Stimulated activated naive CD8-positive, alpha-beta T cell treated with anti-CD3 and anti-CD28 coated beads, Interleukin-15, amount 100 ng/mL, for 72 hours (primary cell): Measurements from ENCODE around the gene METTL4.
"Not testable (repeated sequence)": the region's sequence is repeated elsewhere in the genome, so short reads cannot be mapped to it uniquely, and the experiment has no call there.

Experiments
- ATAC-seq: fragments of 150-1000 bp; cut with Tn5 transposase; 2 replicates; pipeline ENCODE4 v1.10.0; 2021; ENCODE audit warnings: mild to moderate bottlenecking, moderate library complexity
- DNase-seq, 2 donors: peaks; one replicate each; pipeline ENCODE4 v3.0.0; 2021 to 2022
- H3K27ac Mint-ChIP-seq, 2 donors: one replicate each; pipeline ENCODE4 v1.8.0; 2022; ENCODE audit warnings: mild to moderate bottlenecking in 2 of 2, mixed read lengths in 2 of 2, moderate library complexity in 2 of 2
- H3K27me3 Mint-ChIP-seq: one replicate; pipeline ENCODE4 v1.8.0; 2022; ENCODE audit warnings: mixed read lengths
- H3K4me1 Mint-ChIP-seq: one replicate; pipeline ENCODE4 v1.8.0; 2022; ENCODE audit warnings: mild to moderate bottlenecking, mixed read lengths
- H3K4me3 Mint-ChIP-seq, 2 donors: one replicate each; pipeline ENCODE4 v1.8.0; 2022; ENCODE audit warnings: mild to moderate bottlenecking in 2 of 2, mixed read lengths in 2 of 2, moderate library complexity in 1 of 2
- H3K9me3 Mint-ChIP-seq, 2 donors: one replicate each; pipeline ENCODE4 v1.8.0; 2022; ENCODE audit warnings: mixed read lengths in 2 of 2

Gene METTL4

DNA sequence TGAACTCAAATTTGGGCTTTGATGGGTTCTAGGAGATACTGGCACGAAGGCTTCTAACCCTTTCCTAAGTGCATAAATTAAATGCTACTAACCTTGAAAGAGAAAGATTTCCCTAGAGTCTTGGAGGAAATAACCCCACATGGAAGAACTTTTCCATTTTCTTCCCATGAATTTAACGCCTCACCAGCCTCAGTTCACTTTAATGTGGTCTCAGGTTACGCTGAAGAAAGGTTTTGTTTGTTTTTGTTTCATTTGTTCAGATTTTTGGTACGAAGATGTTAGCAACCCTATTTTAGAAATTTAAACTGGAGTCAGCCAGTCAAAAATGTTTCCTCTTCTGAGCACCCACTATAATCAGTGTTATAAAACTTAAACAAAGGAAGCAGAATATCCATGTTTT, 30.7 kb downstream of the METTL4 start:
- Mint-ChIP-seq H3K9me3 (no peaks in the 10 kb centered on the region), H3K4me3 (no peak overlapping the region), H3K4me1 (no peaks in the 10 kb centered on the region), H3K27me3 (no peaks in the 10 kb centered on the region), H3K27ac (no peak overlapping the region)
- ATAC-seq = no peak
- no peak for DNase-seq

DNA sequence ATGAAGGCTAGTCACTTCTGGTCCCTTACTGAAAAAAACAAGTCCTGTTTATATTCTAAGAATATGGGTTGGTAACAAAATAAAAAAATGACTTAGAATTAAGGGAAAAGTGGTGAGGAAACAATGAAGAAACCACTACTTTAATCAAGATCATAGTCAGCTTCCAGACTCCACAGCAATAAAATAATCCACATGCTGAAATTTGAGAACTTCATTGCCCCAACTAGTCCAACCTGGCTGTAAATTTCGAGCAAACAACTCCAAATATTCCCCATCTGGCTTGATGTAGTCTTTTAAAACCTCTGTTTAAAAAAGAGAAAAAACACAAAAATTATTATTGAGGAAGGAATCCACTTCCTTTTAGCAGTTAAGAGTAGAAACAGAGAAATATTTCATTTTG, 32.5 kb downstream of the METTL4 start:
- no peak for ATAC-seq
- no peak overlapping the region for H3K4me3 Mint-ChIP-seq
- no peak overlapping the region for H3K27ac Mint-ChIP-seq
- no peaks in the 10 kb centered on the region for H3K27me3 Mint-ChIP-seq
- H3K9me3 Mint-ChIP-seq = no peaks in the 10 kb centered on the region
- DNase-seq = no peak
- H3K4me1 Mint-ChIP-seq = no peaks in the 10 kb centered on the region

DNA sequence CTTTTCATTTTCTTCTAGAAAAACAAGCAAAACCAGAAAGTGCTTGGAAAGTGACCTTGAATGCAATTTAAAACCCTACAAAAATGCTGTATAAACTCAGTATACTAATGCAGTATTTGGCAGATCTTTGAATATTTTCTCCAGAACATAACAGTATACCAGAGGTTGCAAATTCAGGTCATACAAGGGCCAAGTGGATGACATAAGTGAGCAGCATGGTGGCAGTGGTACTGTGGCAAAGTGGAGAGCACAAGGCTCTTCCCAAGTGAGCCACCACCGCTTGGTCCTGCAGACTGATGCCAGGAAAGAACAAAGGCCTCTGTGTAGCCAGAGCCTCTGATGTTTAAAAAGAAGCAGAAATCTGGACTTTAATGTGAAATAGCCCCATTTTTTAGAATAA, 33.1 kb downstream of the METTL4 start:
- H3K4me1 Mint-ChIP-seq = no peaks in the 10 kb centered on the region
- ATAC-seq (no peak), DNase-seq (no peak)
- H3K9me3 Mint-ChIP-seq = no peaks in the 10 kb centered on the region
- no peak overlapping the region for H3K27ac Mint-ChIP-seq
- H3K27me3 Mint-ChIP-seq = no peaks in the 10 kb centered on the region
- H3K4me3 Mint-ChIP-seq = no peak overlapping the region

DNA sequence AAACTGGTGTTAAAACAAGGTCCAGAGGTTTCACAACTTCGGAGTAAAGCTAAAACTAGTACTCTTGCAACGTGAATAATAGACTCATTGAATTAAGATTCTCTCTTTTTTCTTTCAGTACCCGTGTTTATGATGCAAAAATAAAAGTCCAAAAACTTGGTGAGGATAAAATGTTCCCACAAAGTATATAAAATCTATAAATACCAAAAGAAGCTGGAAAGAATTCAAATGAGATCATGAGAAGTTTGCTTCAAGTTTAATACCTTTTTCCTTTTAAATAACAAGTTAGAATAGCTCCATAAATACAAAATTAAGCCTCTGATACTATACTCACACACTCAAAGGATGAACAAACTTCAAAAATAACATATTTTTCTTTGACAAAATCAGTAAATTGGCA, 34.0 kb downstream of the METTL4 start:
- Mint-ChIP-seq H3K27me3 (no peaks in the 10 kb centered on the region), H3K9me3 (no peaks in the 10 kb centered on the region), H3K4me1 (no peaks in the 10 kb centered on the region), H3K4me3 (no peak overlapping the region), H3K27ac (no peak overlapping the region)
- ATAC-seq = no peak
- DNase-seq = no peak

DNA sequence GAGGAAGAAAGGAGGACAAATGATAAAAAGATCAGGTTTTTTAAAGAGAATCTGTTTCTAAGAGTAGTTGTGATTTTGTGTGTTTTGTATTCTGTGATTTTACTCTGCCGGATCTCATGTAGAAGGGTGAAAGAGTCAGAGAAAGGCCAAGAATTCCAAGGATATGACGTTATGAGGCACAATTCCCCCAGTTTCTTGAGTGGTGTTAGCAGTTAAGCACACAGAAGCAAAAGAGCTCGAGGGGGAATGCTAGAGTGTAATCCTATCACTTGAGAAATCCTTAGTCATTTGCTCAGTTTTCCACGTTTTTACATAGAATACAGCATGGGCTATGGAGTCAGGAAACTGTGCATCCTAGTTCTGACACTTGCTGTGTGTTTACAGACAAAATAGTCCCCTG, 34.8 kb downstream of the METTL4 start:
- Mint-ChIP-seq H3K9me3 (no peaks in the 10 kb centered on the region), H3K4me1 (no peaks in the 10 kb centered on the region), H3K27me3 (no peaks in the 10 kb centered on the region), H3K27ac (no peak overlapping the region), H3K4me3 (no peak overlapping the region)
- ATAC-seq (no peak), DNase-seq (no peak)

DNA sequence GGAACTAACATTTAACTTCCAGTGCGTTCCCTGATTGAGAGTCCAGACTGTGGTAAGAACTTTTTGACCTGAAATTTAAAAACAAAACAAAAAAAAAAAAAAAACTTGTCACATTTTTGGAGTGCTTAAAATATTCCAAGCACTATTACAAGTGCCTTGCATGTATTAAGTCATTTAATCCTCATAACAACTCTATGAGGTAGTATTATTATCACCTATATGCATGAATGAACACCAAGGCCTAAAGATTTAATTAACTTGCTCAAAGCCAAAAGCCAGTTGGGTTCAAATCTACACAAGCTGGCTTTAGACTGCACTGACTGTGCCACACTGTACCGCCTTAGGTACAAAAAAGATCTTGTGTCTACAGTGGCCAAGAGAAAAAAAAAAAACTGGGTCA, 35.2 kb downstream of the METTL4 start:
- Mint-ChIP-seq H3K9me3 (no peaks in the 10 kb centered on the region), H3K4me1 (no peaks in the 10 kb centered on the region), H3K4me3 (no peak overlapping the region), H3K27ac (no peak overlapping the region), H3K27me3 (no peaks in the 10 kb centered on the region)
- no peak for ATAC-seq
- DNase-seq = no peak

DNA sequence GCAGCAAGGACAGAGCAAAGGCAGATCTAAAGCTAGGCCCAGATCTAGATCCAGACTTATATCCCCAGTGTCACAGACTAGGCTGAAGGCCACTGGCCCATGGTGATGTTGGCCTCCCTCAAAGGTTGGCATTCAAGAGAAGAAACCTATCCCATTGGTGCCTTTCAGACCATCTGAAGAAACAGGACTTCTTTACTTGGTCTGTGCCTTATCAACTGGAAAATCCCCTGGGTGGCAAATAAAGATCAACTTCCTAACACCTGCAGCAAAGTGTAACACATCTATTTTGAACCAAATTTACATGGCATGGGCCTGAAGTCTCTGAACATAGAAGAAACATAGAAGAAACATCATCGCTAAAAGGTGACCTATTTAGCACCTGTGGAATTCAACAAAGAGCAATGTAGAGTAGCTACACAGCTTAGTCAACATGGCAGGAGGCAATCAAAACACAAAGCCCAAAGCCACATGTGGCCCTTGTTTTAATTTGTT, 35.8 kb downstream of the METTL4 start:
- ATAC-seq (no peak), DNase-seq (no peak)
- Mint-ChIP-seq H3K4me3 (no peak overlapping the region), H3K9me3 (no peaks in the 10 kb centered on the region), H3K27ac (no peak overlapping the region), H3K4me1 (no peaks in the 10 kb centered on the region), H3K27me3 (no peaks in the 10 kb centered on the region)

DNA sequence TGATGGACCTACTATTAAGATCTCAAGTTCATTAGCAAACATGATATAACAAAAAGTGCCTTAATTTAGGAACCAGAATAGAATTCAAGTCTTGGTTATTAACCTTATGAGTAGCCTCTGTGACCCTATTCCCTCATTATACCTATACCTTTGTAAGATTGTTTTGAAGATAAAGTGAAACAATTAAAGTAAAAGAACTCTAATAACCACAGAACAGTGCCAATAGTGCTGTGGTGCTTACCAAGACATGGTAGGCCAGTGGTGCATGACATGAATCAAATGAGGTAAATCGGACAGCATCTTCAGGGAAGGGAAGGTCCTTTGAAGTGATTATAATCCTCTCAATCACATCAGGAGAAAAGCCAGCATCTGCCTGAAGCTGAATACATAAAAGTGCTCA, 36.4 kb downstream of the METTL4 start:
- Mint-ChIP-seq H3K27me3 (no peaks in the 10 kb centered on the region), H3K9me3 (no peaks in the 10 kb centered on the region), H3K4me3 (no peak overlapping the region), H3K4me1 (no peaks in the 10 kb centered on the region), H3K27ac (no peak overlapping the region)
- ATAC-seq (no peak), DNase-seq (no peak)

DNA sequence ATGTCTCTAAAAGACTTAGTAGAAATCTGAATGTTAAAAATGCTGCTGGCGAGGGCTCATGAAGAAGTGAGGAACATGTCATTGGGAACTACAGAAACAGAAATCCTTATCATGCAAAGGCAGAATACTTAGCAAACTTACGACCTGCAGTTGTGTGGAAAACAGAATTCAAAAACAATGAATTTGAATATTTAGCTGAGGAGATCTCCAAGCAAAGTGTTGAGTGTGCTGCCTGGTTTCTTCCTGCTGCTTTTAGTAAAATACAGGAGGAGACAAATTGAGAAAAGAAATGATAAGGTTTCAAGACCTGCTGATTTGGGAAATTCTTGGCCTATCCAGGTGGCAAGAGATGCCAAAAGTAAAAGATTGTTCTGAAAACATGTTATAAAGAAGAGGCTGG, 38.5 kb downstream of the METTL4 start:
- H3K9me3 Mint-ChIP-seq = no peaks in the 10 kb centered on the region
- DNase-seq (no peak), ATAC-seq (no peak)
- no peaks in the 10 kb centered on the region for H3K4me1 Mint-ChIP-seq
- H3K27me3 Mint-ChIP-seq = no peaks in the 10 kb centered on the region
- no peak overlapping the region for H3K4me3 Mint-ChIP-seq
- H3K27ac Mint-ChIP-seq = peak overlapping the region in 1 of 2 donors; percentile 15

DNA sequence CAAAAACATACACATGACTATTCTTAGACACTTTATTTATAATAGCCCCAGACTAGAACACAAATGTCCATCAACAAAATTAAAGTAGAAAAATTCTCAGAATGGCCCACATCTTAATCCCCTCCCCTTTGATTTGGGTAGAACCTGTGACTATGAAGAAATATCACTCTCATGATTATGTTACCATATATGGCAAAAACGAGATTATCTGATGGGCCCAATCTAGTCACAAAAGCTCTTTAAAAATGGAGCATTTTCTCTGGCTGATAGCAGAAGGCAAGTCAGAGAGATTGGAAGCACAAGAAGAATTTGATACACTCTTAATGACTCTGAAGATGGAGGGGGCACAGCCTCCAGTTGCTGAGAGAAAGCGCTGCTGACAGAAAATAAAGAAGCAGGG, 39.6 kb downstream of the METTL4 start:
- Mint-ChIP-seq H3K4me1 (no peaks in the 10 kb centered on the region), H3K4me3 (no peak overlapping the region), H3K27me3 (no peaks in the 10 kb centered on the region), H3K9me3 (no peaks in the 10 kb centered on the region), H3K27ac (no peak overlapping the region)
- DNase-seq (no peak), ATAC-seq (no peak)

DNA sequence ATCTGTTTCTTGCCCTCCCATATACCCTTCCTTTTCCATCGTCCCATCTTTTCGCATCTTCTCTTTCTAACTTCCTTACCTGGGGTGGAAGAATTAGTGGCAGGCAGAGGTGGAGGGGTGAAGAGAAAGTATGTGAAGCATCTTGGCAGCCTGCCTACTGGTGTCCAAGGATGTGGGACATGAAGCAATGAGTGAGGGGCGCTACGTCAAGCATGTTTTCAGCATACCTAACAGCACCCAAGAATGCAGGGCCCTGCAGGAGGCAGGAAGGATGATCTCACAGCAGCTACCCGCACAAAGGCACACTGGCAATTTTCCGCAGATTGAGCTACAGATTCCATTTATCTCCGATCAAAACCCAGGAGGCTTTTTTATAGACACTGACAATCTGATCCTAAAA, 42.2 kb downstream of the METTL4 start:
- Mint-ChIP-seq H3K9me3 (no peaks in the 10 kb centered on the region), H3K27ac (no peak overlapping the region), H3K4me1 (no peaks in the 10 kb centered on the region), H3K4me3 (no peak overlapping the region), H3K27me3 (no peaks in the 10 kb centered on the region)
- no peak for ATAC-seq
- no peak for DNase-seq

DNA sequence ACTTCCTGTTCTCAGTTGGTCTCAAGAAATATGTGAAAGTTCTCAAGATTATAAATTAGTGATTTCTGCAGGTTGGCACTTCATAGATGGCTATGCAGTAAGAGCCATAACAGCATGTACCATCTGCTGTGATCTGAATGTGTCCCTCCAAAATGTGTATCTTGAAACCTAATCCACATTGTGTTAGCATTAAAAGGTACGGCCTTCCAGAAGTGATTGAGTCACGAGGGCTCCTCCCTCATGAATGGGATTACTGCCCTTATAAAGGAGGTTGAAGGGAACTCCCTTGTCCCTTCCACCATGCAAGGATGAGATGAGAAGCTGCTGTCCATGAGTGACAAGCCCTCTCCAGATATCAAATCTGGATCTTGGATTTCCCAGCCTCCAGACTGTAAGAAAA, 45.0 kb downstream of the METTL4 start:
- ATAC-seq (no peak), DNase-seq (no peak)
- H3K27me3 Mint-ChIP-seq = no peaks in the 10 kb centered on the region
- no peak overlapping the region for H3K4me3 Mint-ChIP-seq
- H3K9me3 Mint-ChIP-seq = no peaks in the 10 kb centered on the region
- H3K4me1 Mint-ChIP-seq = peaks cover 5% of the 10 kb centered on the region
- H3K27ac Mint-ChIP-seq = no peak overlapping the region

DNA sequence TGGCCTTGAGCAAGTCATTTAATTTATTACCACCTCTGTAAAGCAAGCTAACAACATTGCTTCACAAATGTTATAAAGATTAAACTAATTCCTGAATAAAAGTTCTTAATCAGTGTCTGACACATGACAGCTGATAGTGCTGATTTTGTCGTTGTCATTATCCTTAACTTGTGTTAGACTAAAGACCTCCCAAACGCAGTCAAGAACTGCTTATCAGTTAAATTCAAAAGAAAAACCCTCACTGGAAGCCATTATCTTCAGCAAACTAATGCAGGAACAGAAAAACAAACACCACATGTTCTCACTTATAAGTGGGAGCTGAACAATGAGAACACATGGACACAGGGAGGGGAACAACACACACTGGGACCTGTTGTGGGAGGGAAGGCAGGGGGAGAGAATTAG, 46.5 kb downstream of the METTL4 start:
- H3K27me3 Mint-ChIP-seq, ATAC-seq, H3K4me1 Mint-ChIP-seq, H3K27ac Mint-ChIP-seq, H3K4me3 Mint-ChIP-seq, DNase-seq, H3K9me3 Mint-ChIP-seq: not testable (repeated sequence)

DNA sequence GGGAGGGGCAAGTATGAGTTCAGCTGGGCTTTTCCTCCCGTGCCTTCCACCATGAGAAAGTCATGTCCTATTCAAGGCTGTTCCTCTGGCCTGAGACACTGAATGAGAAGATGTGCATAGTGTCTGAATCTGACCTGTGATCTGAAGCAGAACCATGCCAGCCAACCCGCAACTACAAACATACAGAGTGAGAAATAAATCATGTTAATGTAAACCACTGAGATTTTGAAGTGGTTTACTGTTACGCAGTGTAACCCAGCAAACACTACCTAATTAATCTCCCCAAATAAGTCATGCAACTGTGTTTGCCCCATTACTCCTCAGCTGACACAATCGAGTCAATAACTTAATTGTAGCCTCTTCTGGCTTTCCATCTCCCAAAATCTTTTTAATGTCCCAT, 49.2 kb downstream of the METTL4 start:
- Mint-ChIP-seq H3K27me3 (no peaks in the 10 kb centered on the region), H3K27ac (no peak overlapping the region), H3K4me3 (no peak overlapping the region), H3K4me1 (peaks cover 5% of the 10 kb centered on the region), H3K9me3 (no peaks in the 10 kb centered on the region)
- ATAC-seq = peak; percentile 77
- DNase-seq = no peak

DNA sequence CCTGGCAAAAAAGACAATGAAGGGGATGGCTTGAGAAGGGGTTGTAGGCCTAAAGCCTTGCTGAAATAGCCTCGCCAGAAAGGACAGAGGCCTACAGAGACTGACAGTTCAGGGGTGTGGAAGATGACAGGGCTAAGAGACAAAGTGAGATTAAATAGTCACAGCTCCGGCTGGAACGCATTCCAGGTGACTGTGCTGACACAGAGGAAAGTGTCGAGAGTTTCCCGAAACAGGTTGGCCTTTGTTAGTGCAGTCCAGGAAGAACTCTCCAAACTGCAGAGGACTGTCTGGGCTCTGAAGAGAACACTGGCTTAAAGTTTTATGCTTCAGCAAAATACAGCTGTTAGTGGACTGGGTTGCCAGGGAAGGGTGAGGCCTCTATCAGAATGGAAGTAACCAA, 52.8 kb downstream of the METTL4 start:
- H3K9me3 Mint-ChIP-seq = peaks cover 11% of the 10 kb centered on the region in 2 donors
- DNase-seq = no peak
- no peaks in the 10 kb centered on the region for H3K27me3 Mint-ChIP-seq
- H3K4me3 Mint-ChIP-seq = no peak overlapping the region
- no peak overlapping the region for H3K27ac Mint-ChIP-seq
- ATAC-seq = no peak
- peaks cover 26% of the 10 kb centered on the region for H3K4me1 Mint-ChIP-seq

DNA sequence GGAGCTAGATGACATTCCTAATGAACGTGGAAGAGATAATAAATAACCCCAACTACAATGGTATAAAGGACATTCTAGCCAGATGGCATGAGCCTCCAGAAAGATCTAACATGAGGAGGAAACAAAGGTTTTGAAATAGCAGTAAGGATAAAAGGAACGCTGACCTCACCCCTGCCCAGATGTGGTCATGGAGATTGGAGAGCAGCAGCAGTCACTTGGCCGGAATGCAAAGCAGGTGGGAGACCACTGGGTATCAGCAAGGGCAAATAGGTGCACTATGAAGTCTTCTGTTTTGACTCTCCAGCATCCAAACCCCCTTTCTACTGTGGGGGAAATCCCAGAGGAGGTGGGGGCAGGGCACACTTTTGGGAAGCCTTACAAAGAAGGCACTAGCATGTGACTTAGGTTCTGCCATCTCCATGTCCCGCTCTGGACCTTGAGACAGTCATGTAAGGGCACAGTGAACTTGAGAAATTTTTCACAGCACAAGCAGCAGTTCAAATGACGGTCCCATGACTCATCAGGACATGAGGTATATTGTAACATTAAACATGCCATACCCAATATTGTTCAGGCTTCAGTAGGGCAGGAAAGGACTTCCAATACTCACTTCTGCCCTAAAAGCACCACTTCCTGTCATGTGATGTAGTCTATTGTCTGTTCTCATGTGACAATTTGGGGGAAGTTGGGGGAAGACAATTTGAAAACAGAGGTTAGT, 55.2 kb downstream of the METTL4 start:
- Mint-ChIP-seq H3K27ac (peak overlapping the region; percentile 15 to 45), H3K27me3 (no peaks in the 10 kb centered on the region), H3K9me3 (peaks cover 11% of the 10 kb centered on the region in 2 donors), H3K4me3 (no peak overlapping the region), H3K4me1 (peaks cover 21% of the 10 kb centered on the region)
- DNase-seq = peak; percentile 6 to 30
- peak; percentile 98 for ATAC-seq

DNA sequence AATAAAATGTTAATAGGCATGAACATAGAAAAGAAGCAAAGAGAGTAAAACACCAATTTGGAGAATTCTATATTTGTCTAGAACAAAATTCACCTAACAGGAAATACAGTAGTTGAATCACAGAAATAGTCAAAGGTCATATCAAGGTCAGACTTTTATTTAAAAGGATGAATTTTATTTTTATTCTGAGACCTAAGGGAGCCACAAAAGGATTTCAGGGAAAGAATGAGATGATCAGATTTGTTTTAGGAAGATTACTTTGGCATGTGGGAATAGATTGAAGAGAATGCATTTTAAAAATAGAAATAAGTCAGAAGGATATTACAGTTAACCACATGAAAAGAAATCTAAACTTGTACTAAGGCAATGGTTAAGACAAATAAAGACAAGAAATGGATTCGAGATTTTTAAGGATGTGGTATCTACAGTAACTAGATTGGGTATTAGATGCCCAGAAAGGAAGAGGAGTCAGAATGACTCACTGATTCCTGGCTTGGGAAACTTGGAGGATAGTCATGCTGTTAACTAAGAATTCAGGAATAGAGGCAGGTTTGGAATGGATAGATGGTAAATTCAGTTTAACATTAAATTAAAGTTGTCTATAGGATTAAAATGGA, 56.0 kb downstream of the METTL4 start:
- ATAC-seq (no peak), DNase-seq (no peak)
- Mint-ChIP-seq H3K27ac (no peak overlapping the region), H3K4me3 (no peak overlapping the region), H3K27me3 (no peaks in the 10 kb centered on the region), H3K9me3 (peaks cover 11% of the 10 kb centered on the region in 2 donors), H3K4me1 (peaks cover 21% of the 10 kb centered on the region)
